ENCODE data around the gene PSME3IP1.

GRCh38 chr16:57186872-57187854 is 1.3 kb upstream of the PSME3IP1 start:
- TF ChIP-seq YY1 (IDR thresholded peaks at IDR 0.05; ENCODE audit: insufficient read depth, insufficient read length) (no peak), SUZ12 (IDR thresholded peaks at IDR 0.05; ENCODE audit: extremely low read depth, insufficient read depth, insufficient read length) (no peak), ZNF274 (IDR thresholded peaks at IDR 0.05; ENCODE audit: low read depth, low read length) (no peak)

Data from NT2/D1 (cell line).